Uterus (tissue), 2 donors: ENCODE data around the gene ITPRIPL2.

Experiments
- POLR2A ChIP-seq, 2 donors: fragments of 450-650 bp; IDR thresholded peaks; one replicate each; pipeline ENCODE4 v1.6.1; 2016; ENCODE audit warnings: antibody characterized with exemption in 2 of 2, mild to moderate bottlenecking in 1 of 2, moderate library complexity in 1 of 2
- TF ChIP-seq, protein P1 (sequence below), 4 experiments: fragments of 200-600 bp in 2 of 4; fragments of 450-650 bp in 2 of 4; sonication (generic) in 2 of 4; IDR thresholded peaks; one replicate each; pipeline ENCODE4 v1.5.1; 2016 to 2019; ENCODE audit warnings: antibody characterized with exemption in 4 of 4, mild to moderate bottlenecking in 2 of 4, moderate library complexity in 1 of 4

DNA sequence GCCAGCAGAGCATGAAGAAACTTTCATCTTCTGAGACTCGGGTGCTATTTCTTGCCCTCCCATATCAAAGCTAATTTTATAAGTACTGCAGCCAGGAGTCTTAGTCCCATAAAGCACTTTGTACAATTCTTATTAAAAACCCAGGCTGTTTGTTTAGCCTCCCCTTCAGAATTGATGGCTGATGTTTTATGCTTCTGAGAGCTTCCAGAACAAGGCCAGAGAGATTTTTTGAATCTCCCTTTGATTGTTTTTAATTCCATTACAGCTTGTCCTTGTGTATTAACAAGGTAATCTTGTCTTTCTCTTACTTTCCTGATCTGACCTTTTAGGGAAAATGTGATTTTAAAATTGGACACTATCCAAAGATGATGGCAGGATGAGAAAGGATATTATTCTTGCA, 30.1 kb upstream of the ITPRIPL2 start:
- TF ChIP-seq, protein P1, sequence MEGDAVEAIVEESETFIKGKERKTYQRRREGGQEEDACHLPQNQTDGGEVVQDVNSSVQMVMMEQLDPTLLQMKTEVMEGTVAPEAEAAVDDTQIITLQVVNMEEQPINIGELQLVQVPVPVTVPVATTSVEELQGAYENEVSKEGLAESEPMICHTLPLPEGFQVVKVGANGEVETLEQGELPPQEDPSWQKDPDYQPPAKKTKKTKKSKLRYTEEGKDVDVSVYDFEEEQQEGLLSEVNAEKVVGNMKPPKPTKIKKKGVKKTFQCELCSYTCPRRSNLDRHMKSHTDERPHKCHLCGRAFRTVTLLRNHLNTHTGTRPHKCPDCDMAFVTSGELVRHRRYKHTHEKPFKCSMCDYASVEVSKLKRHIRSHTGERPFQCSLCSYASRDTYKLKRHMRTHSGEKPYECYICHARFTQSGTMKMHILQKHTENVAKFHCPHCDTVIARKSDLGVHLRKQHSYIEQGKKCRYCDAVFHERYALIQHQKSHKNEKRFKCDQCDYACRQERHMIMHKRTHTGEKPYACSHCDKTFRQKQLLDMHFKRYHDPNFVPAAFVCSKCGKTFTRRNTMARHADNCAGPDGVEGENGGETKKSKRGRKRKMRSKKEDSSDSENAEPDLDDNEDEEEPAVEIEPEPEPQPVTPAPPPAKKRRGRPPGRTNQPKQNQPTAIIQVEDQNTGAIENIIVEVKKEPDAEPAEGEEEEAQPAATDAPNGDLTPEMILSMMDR (IDR thresholded peaks at IDR 0.05) = no peak
- no peak for TF ChIP-seq POLR2A (IDR thresholded peaks at IDR 0.05)
